ENCODE data around the gene NPAS2. TPM values are rescaled to one million over a fixed set of nuclear protein-coding genes. Genes with fewer than 3 reads are reported as not detected.

The NPAS2 gene
- total and polyA plus RNA-seq, 12 donors: 4.7 to 51.3 (median 17.6) TPM

GRCh38 chr2:100877555-100877954 is 57.6 kb downstream of the NPAS2 start:
- peak overlapping the region in 3 of 5 donors; percentile 40 to 66 (median 56) for H3K27ac ChIP-seq

DNA sequence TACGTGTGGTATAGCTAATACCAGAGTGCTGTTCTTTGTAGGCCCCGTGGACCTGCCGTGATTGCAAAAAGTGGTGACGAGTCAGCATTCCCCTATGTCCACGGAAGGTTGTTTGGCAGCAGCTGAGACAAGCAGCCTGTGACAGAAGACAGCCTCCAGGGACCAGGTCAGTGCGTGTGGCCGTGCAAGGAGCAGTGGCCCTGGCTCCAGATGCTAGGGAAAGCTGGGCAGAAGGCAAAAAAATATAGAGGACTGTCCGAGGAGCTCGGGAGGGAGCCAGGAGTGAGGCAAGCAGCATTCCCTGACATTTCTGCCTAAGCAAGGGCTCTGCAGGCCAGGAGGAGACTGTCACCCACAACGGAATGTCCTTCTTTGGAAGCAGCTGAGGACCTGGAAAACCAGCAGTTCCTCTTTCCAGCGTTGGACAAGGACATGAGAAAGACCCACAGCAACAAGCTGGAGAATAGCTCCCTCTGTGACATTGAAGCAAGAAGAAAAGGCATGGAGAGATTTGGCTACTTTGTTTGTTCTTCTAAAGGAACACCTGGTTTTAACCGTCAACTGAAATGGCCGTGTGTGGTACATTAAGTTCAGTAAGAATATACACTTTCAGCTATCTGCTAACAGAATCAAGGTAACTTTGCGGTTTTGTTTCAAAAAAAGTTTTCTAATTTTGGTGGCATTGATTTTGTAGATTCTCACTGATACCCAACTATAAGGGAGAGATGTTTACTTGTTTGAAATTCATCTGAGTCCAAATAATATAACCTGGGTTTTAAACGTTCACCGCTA is 58.3 kb downstream of the NPAS2 start:
- no peaks in the 10 kb centered on the region for H3K9me3 ChIP-seq (replicated peaks in 1 of 3)
- no peaks in the 10 kb centered on the region for H3K27me3 ChIP-seq
- no peaks in the 10 kb centered on the region for H3K36me3 ChIP-seq (replicated peaks in 1 of 2)
- H3K4me1 ChIP-seq (replicated peaks in 1 of 2): peaks cover 11 to 18% of the 10 kb centered on the region in 2 donors
- TF ChIP-seq, protein P1, sequence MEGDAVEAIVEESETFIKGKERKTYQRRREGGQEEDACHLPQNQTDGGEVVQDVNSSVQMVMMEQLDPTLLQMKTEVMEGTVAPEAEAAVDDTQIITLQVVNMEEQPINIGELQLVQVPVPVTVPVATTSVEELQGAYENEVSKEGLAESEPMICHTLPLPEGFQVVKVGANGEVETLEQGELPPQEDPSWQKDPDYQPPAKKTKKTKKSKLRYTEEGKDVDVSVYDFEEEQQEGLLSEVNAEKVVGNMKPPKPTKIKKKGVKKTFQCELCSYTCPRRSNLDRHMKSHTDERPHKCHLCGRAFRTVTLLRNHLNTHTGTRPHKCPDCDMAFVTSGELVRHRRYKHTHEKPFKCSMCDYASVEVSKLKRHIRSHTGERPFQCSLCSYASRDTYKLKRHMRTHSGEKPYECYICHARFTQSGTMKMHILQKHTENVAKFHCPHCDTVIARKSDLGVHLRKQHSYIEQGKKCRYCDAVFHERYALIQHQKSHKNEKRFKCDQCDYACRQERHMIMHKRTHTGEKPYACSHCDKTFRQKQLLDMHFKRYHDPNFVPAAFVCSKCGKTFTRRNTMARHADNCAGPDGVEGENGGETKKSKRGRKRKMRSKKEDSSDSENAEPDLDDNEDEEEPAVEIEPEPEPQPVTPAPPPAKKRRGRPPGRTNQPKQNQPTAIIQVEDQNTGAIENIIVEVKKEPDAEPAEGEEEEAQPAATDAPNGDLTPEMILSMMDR (IDR thresholded peaks at IDR 0.05): no peak
- TF ChIP-seq POLR2A (IDR thresholded peaks at IDR 0.05): no peak
- peak in 6 of 7 donors; percentile 43 to 71 (median 60) for DNase-seq
- WGBS, 4 donors: 48 to 67% (median 56%) methylated on average over 16 of the region's 16 CpGs
- peak overlapping the region in 3 of 5 donors; percentile 40 to 66 (median 56) for H3K27ac ChIP-seq
- no peak overlapping the region for H3K4me3 ChIP-seq
- intact Hi-C loops (cut with DNase I): loop anchor here in 1 of 2 donors (10.0 kb wide), 1 partner anchor 143 kb away; no protein-coding TSS in a partner anchor

More at GRCh38 chr2:100877555-100877954, 57.6 kb downstream of the NPAS2 start:
- Histone ChIP-seq H3K27me3 (no peaks in the 10 kb centered on the region), H3K36me3 (replicated peaks in 1 of 2) (no peaks in the 10 kb centered on the region), H3K4me1 (replicated peaks in 1 of 2) (peaks cover 5 to 13% of the 10 kb centered on the region in 2 donors), H3K9me3 (replicated peaks in 1 of 3) (no peaks in the 10 kb centered on the region), H3K4me3 (no peak overlapping the region)
- intact Hi-C loops (cut with DNase I): loop anchor here in 1 of 2 donors (10.0 kb wide), 1 partner anchor 143 kb away; no protein-coding TSS in a partner anchor
- DNase-seq: peak in 4 of 7 donors; percentile 58 to 71 (median 65)
- TF ChIP-seq, protein P1 (IDR thresholded peaks at IDR 0.05): no peak
- TF ChIP-seq POLR2A (IDR thresholded peaks at IDR 0.05): no peak
- 39 to 69% (median 52%) methylated on average over 4 to 5 of the region's 5 CpGs for WGBS, 4 donors

- no peaks in the 10 kb centered on the region for H3K36me3 ChIP-seq (replicated peaks in 1 of 2)
- no peaks in the 10 kb centered on the region for H3K9me3 ChIP-seq (replicated peaks in 1 of 3)
- H3K4me1 ChIP-seq (replicated peaks in 1 of 2): peaks cover 21 to 28% of the 10 kb centered on the region in 2 donors
- DNase-seq: no peak
- no peak overlapping the region for H3K27ac ChIP-seq
- no peaks in the 10 kb centered on the region for H3K27me3 ChIP-seq
- WGBS, 4 donors: 71 to 75% (median 72%) methylated on average over 3 of the region's 3 CpGs
- no peak overlapping the region for H3K4me3 ChIP-seq
- TF ChIP-seq, protein P1 (IDR thresholded peaks at IDR 0.05): no peak
- no peak for TF ChIP-seq POLR2A (IDR thresholded peaks at IDR 0.05)
- intact Hi-C loops (cut with DNase I): loop anchor here in 1 of 2 donors (10.0 kb wide), 1 partner anchor 144 kb away; no protein-coding TSS in a partner anchor
Observed at GRCh38 chr2:100879296-100879695, 59.4 kb downstream of the NPAS2 start.

- intact Hi-C loops (cut with DNase I): no loop called here
- no peak for TF ChIP-seq POLR2A (IDR thresholded peaks at IDR 0.05)
- TF ChIP-seq, protein P1 (IDR thresholded peaks at IDR 0.05): no peak
- H3K36me3 ChIP-seq (replicated peaks in 1 of 2): no peaks in the 10 kb centered on the region
- no peak overlapping the region for H3K4me3 ChIP-seq
- DNase-seq: no peak
- 91 to 97% (median 96%) methylated on average over 5 of the region's 5 CpGs for WGBS, 4 donors
- no peaks in the 10 kb centered on the region for H3K9me3 ChIP-seq (replicated peaks in 1 of 3)
- H3K27me3 ChIP-seq: no peaks in the 10 kb centered on the region
- no peak overlapping the region for H3K27ac ChIP-seq
- H3K4me1 ChIP-seq (replicated peaks in 1 of 2): peaks cover 22 to 28% of the 10 kb centered on the region in 2 donors
Observed at GRCh38 chr2:100880036-100880435, 60.1 kb downstream of the NPAS2 start.

Measured in adrenal gland (tissue), 12 donors.